SHP77 (cell line): ENCODE measurements around the gene DNAJB6.
A peak's percentile ranks its signal among the peaks of the same experiment; 100 is the strongest.
"Not testable (repeated sequence)": the region's sequence is repeated elsewhere in the genome, so short reads cannot be mapped to it uniquely, and the experiment has no call there.

Source experiments
- DNase-seq, 2 experiments: peaks; one replicate each; lab custom pipeline; 2025; lab: John Stamatoyannopoulos, UW

The DNAJB6 gene

GRCh38 chr7:157442993-157443831 lies 106.4 kb downstream of the DNAJB6 start:
- DNase-seq: no peak

GRCh38 chr7:157444011-157444842 lies 107.4 kb downstream of the DNAJB6 start:
- no peak for DNase-seq

GRCh38 chr7:157444843-157445135 lies 108.0 kb downstream of the DNAJB6 start:
- no peak for DNase-seq

- no peak for DNase-seq
Observed at GRCh38 chr7:157445246-157445955, 108.6 kb downstream of the DNAJB6 start.

- DNase-seq: no peak
Observed at GRCh38 chr7:157445956-157446295, 109.1 kb downstream of the DNAJB6 start.

GRCh38 chr7:157446322-157446721 lies 109.5 kb downstream of the DNAJB6 start:
- DNase-seq: no peak

GRCh38 chr7:157454003-157454402 lies 117.2 kb downstream of the DNAJB6 start:
- not testable (repeated sequence) for DNase-seq

- DNase-seq: no peak
Observed at GRCh38 chr7:157457355-157458253, 120.8 kb downstream of the DNAJB6 start.

- no peak for DNase-seq
Observed at GRCh38 chr7:157458254-157458633, 121.4 kb downstream of the DNAJB6 start.

- no peak for DNase-seq
Observed at GRCh38 chr7:157459966-157460365, 123.2 kb downstream of the DNAJB6 start.

- DNase-seq: no peak
Observed at GRCh38 chr7:157460721-157461120, 123.9 kb downstream of the DNAJB6 start.

GRCh38 chr7:157461573-157462418 lies 125.0 kb downstream of the DNAJB6 start:
- no peak for DNase-seq

GRCh38 chr7:157462419-157462771 lies 125.6 kb downstream of the DNAJB6 start:
- DNase-seq: peak in 1 of 2 experiments; percentile 18

- DNase-seq: no peak
Observed at GRCh38 chr7:157462840-157463239, 126.0 kb downstream of the DNAJB6 start.

GRCh38 chr7:157463245-157463644 lies 126.4 kb downstream of the DNAJB6 start:
- no peak for DNase-seq

- no peak for DNase-seq
Observed at GRCh38 chr7:157464111-157464970, 127.5 kb downstream of the DNAJB6 start.

- DNase-seq: no peak
Observed at GRCh38 chr7:157464971-157465886, 128.4 kb downstream of the DNAJB6 start.
